ENCODE results near the gene VRK2. TPM values are rescaled to one million over a fixed set of nuclear protein-coding genes. Genes with fewer than 3 reads are reported as not detected.
A peak's percentile ranks its signal among the peaks of the same experiment; 100 is the strongest.

Gene VRK2
- polyA plus RNA-seq (2012; ENCODE audit: insufficient read depth, insufficient read length): 9.1 TPM

- DNase-seq (ENCODE audit: low read depth, low spot score): peak; percentile 35
- H3K4me3 ChIP-seq (ENCODE audit: low read length): peak within 1 kb of the TSS; percentile 45
Measured at GRCh38 chr2:58046585-58047372, at the start of gene VRK2. Gene VRK2, plus strand, starts transcription at chr2:58046806. Its CDS starts 2,026 bp downstream, at chr2:58048832.

DNA sequence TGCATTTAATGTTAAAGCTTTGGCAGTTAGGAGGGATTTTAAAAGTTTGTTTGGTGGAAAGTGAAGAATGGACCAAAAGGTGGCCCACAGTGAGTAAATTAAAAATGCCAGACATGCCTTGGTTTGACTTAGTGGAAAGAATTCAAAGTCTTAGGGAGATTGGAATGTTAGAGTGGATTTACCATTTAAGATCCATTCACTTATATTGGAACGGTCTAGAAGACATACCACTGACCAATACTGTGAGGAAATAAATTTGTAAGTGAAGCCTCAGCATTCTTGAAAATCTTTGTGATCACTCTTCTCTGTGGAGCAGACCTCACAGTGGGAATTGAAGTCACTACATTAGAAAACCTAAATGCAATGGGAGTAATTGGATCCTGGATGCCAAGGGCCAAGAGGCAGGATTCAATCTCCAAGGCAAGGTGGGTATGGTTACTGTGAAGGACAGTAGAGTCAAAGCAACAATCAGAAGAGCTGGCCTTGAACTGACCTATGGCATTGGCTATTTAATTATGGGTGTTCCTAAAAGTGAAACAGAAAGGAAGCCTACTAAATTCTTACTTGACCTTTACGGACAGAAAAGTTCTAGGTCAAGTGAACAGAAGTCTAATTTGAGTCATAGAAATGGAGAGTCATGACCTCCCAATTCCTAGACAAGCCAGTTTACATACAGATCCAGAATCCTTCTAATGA, 40.2 kb upstream of the VRK2 start:
- DNase-seq (ENCODE audit: low read depth, low spot score): no peak
- H3K4me3 ChIP-seq (ENCODE audit: low read length): no peak overlapping the region

DNA sequence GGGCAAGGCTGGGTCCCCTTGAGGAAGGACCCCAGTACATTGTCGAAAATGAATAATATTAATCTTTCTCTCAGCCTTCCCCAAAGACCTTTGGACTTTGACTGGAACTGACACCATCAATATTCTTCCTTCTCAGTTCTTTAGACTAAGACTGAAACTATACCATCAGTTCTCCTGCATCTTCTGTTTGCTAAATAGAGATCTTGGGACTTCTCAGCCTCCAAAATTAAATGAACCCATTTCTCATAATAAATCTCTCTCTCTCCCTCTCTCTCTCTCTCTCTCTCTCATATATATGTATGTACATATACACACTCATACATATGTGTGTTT, 39.7 kb upstream of the VRK2 start:
- H3K4me3 ChIP-seq (ENCODE audit: low read length): no peak overlapping the region
- no peak for DNase-seq (ENCODE audit: low read depth, low spot score)

- no peak for DNase-seq (ENCODE audit: low read depth, low spot score)
- no peak overlapping the region for H3K4me3 ChIP-seq (ENCODE audit: low read length)
Measured at GRCh38 chr2:58010599-58010998, 36.0 kb upstream of the VRK2 start.

- no peak for DNase-seq (ENCODE audit: low read depth, low spot score)
- no peak overlapping the region for H3K4me3 ChIP-seq (ENCODE audit: low read length)
Measured at GRCh38 chr2:58019229-58019628, 27.4 kb upstream of the VRK2 start.

DNA sequence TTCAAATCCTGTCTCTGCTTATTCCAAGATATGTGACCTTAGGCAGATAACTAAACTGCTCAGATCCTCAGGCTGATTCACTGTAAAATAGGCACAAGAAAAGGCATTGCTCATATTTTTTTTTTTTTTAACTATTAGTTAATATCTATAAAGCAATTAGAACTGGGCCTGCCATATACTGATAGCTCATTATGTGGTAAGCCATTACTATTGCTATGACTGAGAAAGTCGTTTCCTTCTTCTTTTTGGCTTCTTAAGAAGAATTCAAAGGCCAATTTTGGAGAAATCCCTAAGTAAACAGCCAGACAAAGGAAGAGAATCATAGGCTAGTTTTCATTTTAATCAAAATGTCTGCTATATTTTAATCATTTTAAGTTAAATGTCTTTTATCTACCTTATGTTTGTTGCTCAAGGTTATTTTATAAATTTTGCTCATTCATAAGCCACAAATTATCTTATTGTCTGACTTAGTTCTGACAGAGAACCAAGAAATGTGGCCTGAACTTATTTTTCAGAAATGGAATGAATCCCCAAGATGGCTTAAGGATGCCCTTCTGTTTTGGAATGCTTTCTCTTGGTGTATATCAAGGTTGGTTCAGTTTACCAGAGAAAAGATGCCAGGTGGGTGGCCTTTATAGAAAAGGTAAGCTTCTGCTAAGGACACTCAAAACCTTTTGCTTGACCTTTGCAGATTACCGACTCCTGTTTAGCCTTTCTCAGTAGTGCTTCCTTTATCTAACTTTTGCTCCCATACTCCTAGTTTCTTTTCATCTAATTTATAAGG, 21.3 kb upstream of the VRK2 start:
- DNase-seq (ENCODE audit: low read depth, low spot score): no peak

GRCh38 chr2:58027029-58027428, 19.6 kb upstream of the VRK2 start:
- DNase-seq (ENCODE audit: low read depth, low spot score): no peak
- H3K4me3 ChIP-seq (ENCODE audit: low read length): no peak overlapping the region

More for the DNA sequence above, 21.3 kb upstream of the VRK2 start:
- H3K4me3 ChIP-seq (ENCODE audit: low read length): no peak overlapping the region

GRCh38 chr2:58030771-58031170, 15.8 kb upstream of the VRK2 start:
- no peak overlapping the region for H3K4me3 ChIP-seq (ENCODE audit: low read length)
- no peak for DNase-seq (ENCODE audit: low read depth, low spot score)

GRCh38 chr2:58032016-58032763, 14.4 kb upstream of the VRK2 start:
- DNase-seq (ENCODE audit: low read depth, low spot score): no peak
- H3K4me3 ChIP-seq (ENCODE audit: low read length): no peak overlapping the region

DNA sequence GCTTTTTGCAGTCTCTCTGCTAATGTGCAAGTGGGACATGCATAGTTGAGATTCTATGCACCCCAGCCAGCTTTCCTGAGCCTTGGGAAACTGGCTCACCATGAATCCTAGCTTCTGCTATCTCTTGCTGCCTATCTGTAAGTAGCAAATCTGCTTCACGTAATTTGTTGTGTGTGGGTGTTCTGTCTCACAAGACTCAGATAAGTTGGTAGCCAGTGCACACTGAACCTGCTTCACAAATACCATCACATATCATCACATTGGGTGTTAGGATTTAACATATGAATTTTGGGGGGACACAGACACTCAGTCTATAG, 13.9 kb upstream of the VRK2 start:
- no peak for DNase-seq (ENCODE audit: low read depth, low spot score)
- H3K4me3 ChIP-seq (ENCODE audit: low read length): no peak overlapping the region

DNA sequence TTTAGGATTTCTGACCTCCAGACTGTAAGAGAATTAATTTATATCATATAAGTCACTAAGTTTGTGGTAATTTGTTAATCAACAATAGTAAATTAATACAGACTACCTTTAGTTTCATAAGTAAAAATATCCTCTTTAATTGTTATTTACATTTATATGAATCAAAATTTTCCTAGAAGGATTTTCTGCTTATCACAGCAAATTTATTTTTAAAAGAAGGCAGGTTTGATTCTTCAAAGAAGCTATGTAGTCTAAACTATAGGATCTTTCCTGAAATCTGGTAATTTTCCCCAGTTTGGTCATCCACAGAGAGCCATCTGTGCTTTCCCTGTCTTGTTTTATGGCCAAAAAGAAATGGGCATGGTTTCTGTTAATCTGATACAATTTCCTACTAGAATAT, 13.1 kb upstream of the VRK2 start:
- DNase-seq (ENCODE audit: low read depth, low spot score): no peak
- no peak overlapping the region for H3K4me3 ChIP-seq (ENCODE audit: low read length)

DNA sequence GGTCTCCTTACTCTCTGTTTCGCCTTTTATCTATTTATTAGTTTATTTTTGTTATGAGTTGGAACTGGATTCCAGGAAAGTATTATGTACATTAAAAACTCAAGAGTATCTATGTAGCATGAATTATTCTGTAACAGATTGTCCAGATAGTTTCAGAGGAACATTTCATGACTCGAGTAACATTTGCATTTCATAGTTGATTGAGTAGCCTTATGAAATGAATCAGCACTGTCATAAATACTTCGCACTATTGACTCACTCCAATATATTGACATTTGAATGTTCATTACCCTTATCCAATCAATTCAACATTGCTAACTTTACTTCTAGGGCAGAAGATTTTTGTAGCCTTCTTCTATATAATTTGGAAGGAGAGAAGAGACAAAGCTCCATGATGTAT, 11.3 kb upstream of the VRK2 start:
- H3K4me3 ChIP-seq (ENCODE audit: low read length): no peak overlapping the region
- DNase-seq (ENCODE audit: low read depth, low spot score): no peak

DNA sequence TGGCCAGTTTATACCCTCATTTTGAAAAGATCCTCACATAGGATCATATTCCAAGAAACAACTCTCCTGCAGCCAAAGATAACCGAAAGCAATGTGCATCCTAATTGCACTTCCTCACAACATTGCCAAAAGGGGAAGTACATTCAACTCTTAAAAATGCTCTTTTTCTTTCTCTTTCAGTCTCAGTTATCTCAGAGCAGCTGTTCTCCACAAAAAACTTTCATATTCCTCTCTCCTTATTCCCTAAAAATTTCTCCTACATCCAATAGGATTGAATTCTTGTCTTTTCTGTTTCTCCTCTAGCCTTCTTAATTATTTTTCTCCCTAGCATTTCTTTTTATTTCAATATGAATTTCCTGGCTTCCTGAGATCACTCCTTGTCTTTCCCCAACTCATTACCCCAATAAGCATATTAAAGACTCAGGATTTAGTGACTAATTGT, 7.4 kb upstream of the VRK2 start:
- no peak overlapping the region for H3K4me3 ChIP-seq (ENCODE audit: low read length)
- DNase-seq (ENCODE audit: low read depth, low spot score): no peak

GRCh38 chr2:58042486-58042970, 4.1 kb upstream of the VRK2 start:
- DNase-seq (ENCODE audit: low read depth, low spot score): peak; percentile 14

DNA sequence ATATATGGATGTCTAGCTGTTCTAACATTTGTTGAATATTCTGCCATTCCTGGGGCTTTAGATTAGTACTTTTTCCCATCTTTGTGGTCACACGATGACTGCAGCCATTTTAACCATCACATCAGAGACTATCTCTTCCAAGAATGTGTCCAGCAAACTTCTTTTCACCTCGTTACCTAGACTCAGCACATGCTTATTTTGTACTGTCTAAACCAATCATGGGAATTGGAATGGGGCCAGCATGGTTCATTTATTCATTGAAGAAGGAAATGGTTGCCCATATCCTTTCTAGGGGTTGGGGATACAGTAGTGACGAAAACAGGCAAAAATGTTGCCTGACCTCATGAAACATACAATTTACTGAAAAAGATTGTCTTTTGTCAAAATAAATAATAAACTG, 2.5 kb upstream of the VRK2 start:
- no peak overlapping the region for H3K4me3 ChIP-seq (ENCODE audit: low read length)
- DNase-seq (ENCODE audit: low read depth, low spot score): no peak

More at GRCh38 chr2:58042486-58042970, 4.1 kb upstream of the VRK2 start:
- no peak overlapping the region for H3K4me3 ChIP-seq (ENCODE audit: low read length)

GRCh38 chr2:58045580-58046334, 849 bp upstream of the VRK2 start:
- DNase-seq (ENCODE audit: low read depth, low spot score): no peak
- H3K4me3 ChIP-seq (ENCODE audit: low read length): peak overlapping the region; percentile 45

GRCh38 chr2:58046335-58046584, 346 bp upstream of the VRK2 start:
- peak; percentile 1 for DNase-seq (ENCODE audit: low read depth, low spot score)
- H3K4me3 ChIP-seq (ENCODE audit: low read length): peak overlapping the region; percentile 45

GRCh38 chr2:58047373-58047935, 848 bp downstream of the VRK2 start:
- H3K4me3 ChIP-seq (ENCODE audit: low read length): peak overlapping the region; percentile 45
- no peak for DNase-seq (ENCODE audit: low read depth, low spot score)

All from Jurkat, Clone E6-1 (cell line).